Measurements from ENCODE around the gene MORC2. TPM values are rescaled to one million over a fixed set of nuclear protein-coding genes. Genes with fewer than 3 reads are reported as not detected.

The MORC2 gene
- total RNA-seq, 1 donor from 2014 or later: 11.3 TPM

GRCh38 chr22:30889268-30889995 is 79.1 kb downstream of the MORC2 start:
- no peak for DNase-seq (ENCODE audit: low spot score)

GRCh38 chr22:30887861-30888260 is 80.7 kb downstream of the MORC2 start:
- DNase-seq (ENCODE audit: low spot score): no peak

- no peak for DNase-seq (ENCODE audit: low spot score)
Observed at GRCh38 chr22:30887453-30887852, 81.1 kb downstream of the MORC2 start.

- no peak for DNase-seq (ENCODE audit: low spot score)
Observed at GRCh38 chr22:30885591-30885990, 83.0 kb downstream of the MORC2 start.

- DNase-seq (ENCODE audit: low spot score): no peak
Observed at GRCh38 chr22:30885001-30885366, 83.6 kb downstream of the MORC2 start.

- DNase-seq (ENCODE audit: low spot score): no peak
Observed at GRCh38 chr22:30884211-30885000, 84.2 kb downstream of the MORC2 start.

GRCh38 chr22:30883586-30884145 is 84.9 kb downstream of the MORC2 start:
- no peak for DNase-seq (ENCODE audit: low spot score)

GRCh38 chr22:30882974-30883533 is 85.5 kb downstream of the MORC2 start:
- DNase-seq (ENCODE audit: low spot score): no peak

- DNase-seq (ENCODE audit: low spot score): no peak
Observed at GRCh38 chr22:30882184-30882717, 86.3 kb downstream of the MORC2 start.

GRCh38 chr22:30881361-30882183 is 87.0 kb downstream of the MORC2 start:
- DNase-seq (ENCODE audit: low spot score): peak; percentile 94

- no peak for DNase-seq (ENCODE audit: low spot score)
Observed at GRCh38 chr22:30880847-30881246, 87.7 kb downstream of the MORC2 start.

- no peak for DNase-seq (ENCODE audit: low spot score)
Observed at GRCh38 chr22:30880181-30880601, 88.4 kb downstream of the MORC2 start.

- no peak for DNase-seq (ENCODE audit: low spot score)
Observed at GRCh38 chr22:30879415-30879797, 89.2 kb downstream of the MORC2 start.

GRCh38 chr22:30878516-30879414 is 89.8 kb downstream of the MORC2 start:
- peak; percentile 87 for DNase-seq (ENCODE audit: low spot score)

GRCh38 chr22:30877662-30878515 is 90.7 kb downstream of the MORC2 start:
- DNase-seq (ENCODE audit: low spot score): no peak

GRCh38 chr22:30876915-30877553 is 91.5 kb downstream of the MORC2 start:
- peak; percentile 98 for DNase-seq (ENCODE audit: low spot score)

- no peak for DNase-seq (ENCODE audit: low spot score)
Observed at GRCh38 chr22:30876221-30876751, 92.3 kb downstream of the MORC2 start.

- DNase-seq (ENCODE audit: low spot score): no peak
Observed at GRCh38 chr22:30875481-30876215, 92.9 kb downstream of the MORC2 start.

Measured in umbilical cord (tissue), 2 donors.